ENCODE data around the gene LRRC8D. TPM values are rescaled to one million over a fixed set of nuclear protein-coding genes. Genes with fewer than 3 reads are reported as not detected.

The LRRC8D gene
- total RNA-seq, 1 donor from 2014 or later, result 42.1 TPM

GRCh38 chr1:89823679-89824292 lies 3.0 kb downstream of the LRRC8D start:
- Mint-ChIP-seq H3K27ac (no peak overlapping the region), H3K9me3 (ENCODE audit: low read depth) (no peaks in the 10 kb centered on the region), H3K4me1 (ENCODE audit: low read depth) (peaks cover 35% of the 10 kb centered on the region), H3K4me3 (ENCODE audit: low read depth) (no peak overlapping the region), H3K36me3 (ENCODE audit: insufficient read depth) (peaks cover 14% of the 10 kb centered on the region), H3K27me3 (no peaks in the 10 kb centered on the region)
- DNase-seq (ENCODE audit: low spot score, unreplicated experiment), result no peak
- TF ChIP-seq CTCF (IDR thresholded peaks at IDR 0.05; ENCODE audit: unreplicated experiment), result no peak

- DNase-seq (ENCODE audit: low spot score, unreplicated experiment), result no peak
- Mint-ChIP-seq H3K9me3 (ENCODE audit: low read depth) (no peaks in the 10 kb centered on the region), H3K27ac (peak overlapping the region; percentile 18), H3K4me1 (ENCODE audit: low read depth) (peaks cover 36% of the 10 kb centered on the region), H3K4me3 (ENCODE audit: low read depth) (no peak overlapping the region), H3K27me3 (no peaks in the 10 kb centered on the region), H3K36me3 (ENCODE audit: insufficient read depth) (peaks cover 14% of the 10 kb centered on the region)
- TF ChIP-seq CTCF (IDR thresholded peaks at IDR 0.05; ENCODE audit: unreplicated experiment), result no peak
These were observed 5.8 kb downstream of the LRRC8D start for GRCh38 chr1:89826594-89826993.

GRCh38 chr1:89827330-89827729 lies 6.5 kb downstream of the LRRC8D start:
- DNase-seq (ENCODE audit: low spot score, unreplicated experiment), result no peak
- H3K4me3 Mint-ChIP-seq (ENCODE audit: low read depth), result no peak overlapping the region
- H3K27ac Mint-ChIP-seq, result no peak overlapping the region
- H3K9me3 Mint-ChIP-seq (ENCODE audit: low read depth), result no peaks in the 10 kb centered on the region
- no peaks in the 10 kb centered on the region for H3K27me3 Mint-ChIP-seq
- H3K4me1 Mint-ChIP-seq (ENCODE audit: low read depth), result peaks cover 38% of the 10 kb centered on the region
- no peak for TF ChIP-seq CTCF (IDR thresholded peaks at IDR 0.05; ENCODE audit: unreplicated experiment)
- peaks cover 14% of the 10 kb centered on the region for H3K36me3 Mint-ChIP-seq (ENCODE audit: insufficient read depth)

GRCh38 chr1:89827902-89828301 lies 7.1 kb downstream of the LRRC8D start:
- DNase-seq (ENCODE audit: low spot score, unreplicated experiment), result no peak
- no peak for TF ChIP-seq CTCF (IDR thresholded peaks at IDR 0.05; ENCODE audit: unreplicated experiment)
- peaks cover 37% of the 10 kb centered on the region for H3K4me1 Mint-ChIP-seq (ENCODE audit: low read depth)
- no peak overlapping the region for H3K4me3 Mint-ChIP-seq (ENCODE audit: low read depth)
- H3K27me3 Mint-ChIP-seq, result no peaks in the 10 kb centered on the region
- H3K27ac Mint-ChIP-seq, result no peak overlapping the region
- H3K9me3 Mint-ChIP-seq (ENCODE audit: low read depth), result no peaks in the 10 kb centered on the region
- peaks cover 14% of the 10 kb centered on the region for H3K36me3 Mint-ChIP-seq (ENCODE audit: insufficient read depth)

- DNase-seq (ENCODE audit: low spot score, unreplicated experiment), result no peak
- H3K36me3 Mint-ChIP-seq (ENCODE audit: insufficient read depth), result peaks cover 14% of the 10 kb centered on the region
These were observed 8.4 kb downstream of the LRRC8D start for GRCh38 chr1:89829186-89829585.

More at GRCh38 chr1:89829186-89829585, 8.4 kb downstream of the LRRC8D start:
- Mint-ChIP-seq H3K9me3 (ENCODE audit: low read depth) (no peaks in the 10 kb centered on the region), H3K4me3 (ENCODE audit: low read depth) (no peak overlapping the region), H3K4me1 (ENCODE audit: low read depth) (peaks cover 38% of the 10 kb centered on the region), H3K27me3 (no peaks in the 10 kb centered on the region), H3K27ac (no peak overlapping the region)
- TF ChIP-seq CTCF (IDR thresholded peaks at IDR 0.05; ENCODE audit: unreplicated experiment), result no peak

Data from progenitor cell of endocrine pancreas (in vitro differentiated cells).